ENCODE measurements around the gene CNTN4.
"Not testable (repeated sequence)": the region's sequence is repeated elsewhere in the genome, so short reads cannot be mapped to it uniquely, and the experiment has no call there.

The CNTN4 gene

GRCh38 chr3:2098398-2099027 is at the start of gene CNTN4:
CNTN4 (plus strand) TSS chr3:2098866.
- peak; percentile 10 to 21 for DNase-seq

GRCh38 chr3:2061360-2061759 is 37.3 kb upstream of the CNTN4 start:
- no peak for DNase-seq

GRCh38 chr3:2071531-2071930 is 27.1 kb upstream of the CNTN4 start:
- no peak for DNase-seq

GRCh38 chr3:2078821-2079220 is 19.8 kb upstream of the CNTN4 start:
- no peak for DNase-seq

- DNase-seq, result no peak
These were observed 15.7 kb upstream of the CNTN4 start for GRCh38 chr3:2082871-2083480.

GRCh38 chr3:2083558-2083957 is 15.1 kb upstream of the CNTN4 start:
- DNase-seq, result not testable (repeated sequence)

GRCh38 chr3:2090095-2090911 is 8.4 kb upstream of the CNTN4 start:
- DNase-seq, result no peak

- DNase-seq, result no peak
These were observed 5.9 kb upstream of the CNTN4 start for GRCh38 chr3:2092758-2093157.

- DNase-seq, result no peak
These were observed 3.7 kb upstream of the CNTN4 start for GRCh38 chr3:2094941-2095340.

GRCh38 chr3:2096216-2096615 is 2.5 kb upstream of the CNTN4 start:
- DNase-seq, result no peak

GRCh38 chr3:2097641-2098191 is 950 bp upstream of the CNTN4 start:
- DNase-seq, result no peak

- no peak for DNase-seq
These were observed 484 bp downstream of the CNTN4 start for GRCh38 chr3:2099028-2099671.

GRCh38 chr3:2099779-2100191 is 1.1 kb downstream of the CNTN4 start:
- DNase-seq, result no peak

- no peak for DNase-seq
These were observed 7.8 kb downstream of the CNTN4 start for GRCh38 chr3:2106438-2106837.

- no peak for DNase-seq
These were observed 12.0 kb downstream of the CNTN4 start for GRCh38 chr3:2110597-2111117.

- DNase-seq, result no peak
These were observed 16.1 kb downstream of the CNTN4 start for GRCh38 chr3:2114617-2115275.

- no peak for DNase-seq
These were observed 32.1 kb downstream of the CNTN4 start for GRCh38 chr3:2130726-2131125.

GRCh38 chr3:2133146-2133545 is 34.5 kb downstream of the CNTN4 start:
- no peak for DNase-seq

GRCh38 chr3:2137651-2138050 is 39.0 kb downstream of the CNTN4 start:
- DNase-seq, result no peak

GRCh38 chr3:2141482-2141881 is 42.8 kb downstream of the CNTN4 start:
- DNase-seq, result no peak

GRCh38 chr3:2148561-2149340 is 50.1 kb downstream of the CNTN4 start:
- no peak for DNase-seq

- DNase-seq, result no peak
These were observed 54.4 kb downstream of the CNTN4 start for GRCh38 chr3:2153053-2153452.

Data from stimulated activated CD4-positive, alpha-beta T cell treated with anti-CD3 and anti-CD28 coated beads, Interleukin-2, amount 100 ng/mL, for 48 hours (primary cell).